OCI-LY1 (cell line): Measurements from ENCODE around the gene GZF1.

ENCODE experiments used
- H2AFZ ChIP-seq: fragments of 200-600 bp; sonication (generic), shearing (Covaris generic); 2 replicates; pipeline ENCODE4 v1.6.0; 2014; ENCODE audit warnings: antibody characterized with exemption, mild to moderate bottlenecking, low read length
- H3F3A ChIP-seq: fragments of 200-600 bp; sonication (generic), shearing (Covaris generic); 2 replicates; pipeline ENCODE4 v1.6.0; 2014; ENCODE audit warnings: mild to moderate bottlenecking, antibody characterized with exemption, low read length, moderate library complexity; ENCODE audit not compliant: insufficient read depth
- H3K27ac ChIP-seq: fragments of 200-600 bp; sonication (generic); 2 replicates; pipeline ENCODE4 v1.5.1; 2014; ENCODE audit warnings: low read length, mixed run types, mild to moderate bottlenecking, low read depth; ENCODE audit not compliant: poor library complexity, severe bottlenecking
- H3K27me3 ChIP-seq: fragments of 200-600 bp; sonication (generic); 2 replicates; pipeline ENCODE4 v1.6.0; 2014; ENCODE audit warnings: antibody characterized with exemption, mild to moderate bottlenecking, low read length, moderate library complexity; ENCODE audit not compliant: insufficient read depth
- H3K36me3 ChIP-seq: fragments of 200-600 bp; sonication (generic); 2 replicates; pipeline ENCODE4 v1.6.1; 2014; ENCODE audit warnings: mild to moderate bottlenecking, antibody characterized with exemption, low read length, moderate library complexity, mixed read lengths; ENCODE audit not compliant: insufficient read depth
- H3K4me1 ChIP-seq: fragments of 200-600 bp; sonication (generic); 2 replicates; pipeline ENCODE4 v1.5.1; 2014; ENCODE audit warnings: mild to moderate bottlenecking, low read length, moderate library complexity; ENCODE audit not compliant: insufficient read depth, severe bottlenecking
- H3K4me2 ChIP-seq: fragments of 200-600 bp; sonication (generic), shearing (Covaris generic); 2 replicates; pipeline ENCODE4 v1.6.1; 2014; ENCODE audit warnings: low read length
- H3K4me3 ChIP-seq: fragments of 200-600 bp; sonication (generic); 2 replicates; pipeline ENCODE4 v1.5.1; 2014; ENCODE audit warnings: low read length, low read depth, mild to moderate bottlenecking, mixed read lengths; ENCODE audit not compliant: poor library complexity, severe bottlenecking
- H3K79me2 ChIP-seq: fragments of 200-600 bp; shearing (Covaris generic); 2 replicates; pipeline ENCODE4 v1.6.1; 2016; ENCODE audit warnings: mixed run types, low read length, mixed read lengths; ENCODE audit not compliant: insufficient read depth
- H3K9ac ChIP-seq: fragments of 200-600 bp; sonication (generic), shearing (Covaris generic); 2 replicates; pipeline ENCODE4 v1.6.1; 2014; ENCODE audit warnings: mild to moderate bottlenecking, low read length, mixed read lengths
- H3K9me2 ChIP-seq: fragments of 200-600 bp; sonication (generic), shearing (Covaris generic); 2 replicates; pipeline ENCODE4 v1.6.1; 2014; ENCODE audit warnings: low read depth, mild to moderate bottlenecking, low read length, mixed read lengths
- H3K9me3 ChIP-seq: fragments of 200-600 bp; shearing (Covaris generic); 2 replicates; pipeline ENCODE4 v1.6.1; 2014; ENCODE audit warnings: low read length, mixed read lengths
- H4K20me1 ChIP-seq: fragments of 200-600 bp; sonication (generic), shearing (Covaris generic); 2 replicates; pipeline ENCODE4 v1.6.0; 2016; ENCODE audit warnings: mild to moderate bottlenecking, low read length; ENCODE audit not compliant: insufficient read depth
- EZH2 ChIP-seq: fragments of 200-600 bp; sonication (generic), shearing (Covaris generic); IDR thresholded peaks from 2 replicates; pipeline ENCODE4 v1.8.0; 2017; ENCODE audit warnings: borderline replicate concordance, mixed run types, mild to moderate bottlenecking, antibody characterized with exemption, low read length, moderate library complexity, mixed read lengths
- TF ChIP-seq, protein P1 (sequence below): fragments of 200-600 bp; sonication (generic), shearing (Covaris generic); IDR thresholded peaks from 2 replicates; pipeline ENCODE4 v1.5.1; 2017; ENCODE audit warnings: mild to moderate bottlenecking, antibody characterized with exemption, low read length, moderate library complexity, mixed read lengths

Gene GZF1

DNA sequence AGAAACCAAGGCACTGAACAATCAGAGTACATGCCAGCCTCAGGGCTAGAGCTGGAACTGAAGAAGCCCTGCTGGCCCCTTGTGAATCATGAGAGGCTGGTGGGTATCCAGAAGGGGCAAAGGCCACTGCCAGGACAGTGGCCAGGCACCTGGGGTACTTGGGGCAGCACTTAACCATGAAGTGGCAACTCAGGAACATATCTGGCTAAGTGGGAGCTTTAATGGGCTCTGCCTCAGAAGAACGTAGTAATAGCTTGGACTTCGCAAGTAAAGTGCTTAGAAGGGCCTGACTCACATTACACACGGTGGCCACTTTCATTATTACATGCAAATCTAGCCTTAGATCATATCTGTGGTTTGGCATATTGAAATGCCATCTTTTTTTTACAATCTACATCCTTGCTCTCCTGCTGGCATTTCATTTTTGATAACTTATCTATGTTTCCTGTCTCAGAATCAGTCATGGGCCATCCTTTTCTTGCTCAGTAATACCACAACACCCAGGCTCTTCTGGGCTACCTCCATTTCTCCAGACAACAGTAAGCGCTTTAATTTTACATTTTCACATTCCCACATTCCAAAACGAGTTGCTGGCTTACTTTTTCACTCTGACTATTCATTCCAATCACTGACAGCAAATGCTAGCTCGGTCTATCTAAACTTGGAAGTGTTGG lies 37.7 kb downstream of the GZF1 start:
- Histone ChIP-seq H3F3A (no peaks in the 10 kb centered on the region), H2AFZ (no peak overlapping the region), H3K4me3 (no peak overlapping the region), H3K27me3 (no peaks in the 10 kb centered on the region), H4K20me1 (no peaks in the 10 kb centered on the region), H3K27ac (no peak overlapping the region), H3K36me3 (peaks cover 43% of the 10 kb centered on the region), H3K79me2 (peaks cover 18% of the 10 kb centered on the region), H3K4me2 (no peak overlapping the region), H3K9me2 (no peaks in the 10 kb centered on the region), H3K4me1 (no peaks in the 10 kb centered on the region), H3K9me3 (no peaks in the 10 kb centered on the region), H3K9ac (no peak overlapping the region)
- TF ChIP-seq, protein P1, sequence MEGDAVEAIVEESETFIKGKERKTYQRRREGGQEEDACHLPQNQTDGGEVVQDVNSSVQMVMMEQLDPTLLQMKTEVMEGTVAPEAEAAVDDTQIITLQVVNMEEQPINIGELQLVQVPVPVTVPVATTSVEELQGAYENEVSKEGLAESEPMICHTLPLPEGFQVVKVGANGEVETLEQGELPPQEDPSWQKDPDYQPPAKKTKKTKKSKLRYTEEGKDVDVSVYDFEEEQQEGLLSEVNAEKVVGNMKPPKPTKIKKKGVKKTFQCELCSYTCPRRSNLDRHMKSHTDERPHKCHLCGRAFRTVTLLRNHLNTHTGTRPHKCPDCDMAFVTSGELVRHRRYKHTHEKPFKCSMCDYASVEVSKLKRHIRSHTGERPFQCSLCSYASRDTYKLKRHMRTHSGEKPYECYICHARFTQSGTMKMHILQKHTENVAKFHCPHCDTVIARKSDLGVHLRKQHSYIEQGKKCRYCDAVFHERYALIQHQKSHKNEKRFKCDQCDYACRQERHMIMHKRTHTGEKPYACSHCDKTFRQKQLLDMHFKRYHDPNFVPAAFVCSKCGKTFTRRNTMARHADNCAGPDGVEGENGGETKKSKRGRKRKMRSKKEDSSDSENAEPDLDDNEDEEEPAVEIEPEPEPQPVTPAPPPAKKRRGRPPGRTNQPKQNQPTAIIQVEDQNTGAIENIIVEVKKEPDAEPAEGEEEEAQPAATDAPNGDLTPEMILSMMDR, result no peak
- TF ChIP-seq EZH2, result no peak

DNA sequence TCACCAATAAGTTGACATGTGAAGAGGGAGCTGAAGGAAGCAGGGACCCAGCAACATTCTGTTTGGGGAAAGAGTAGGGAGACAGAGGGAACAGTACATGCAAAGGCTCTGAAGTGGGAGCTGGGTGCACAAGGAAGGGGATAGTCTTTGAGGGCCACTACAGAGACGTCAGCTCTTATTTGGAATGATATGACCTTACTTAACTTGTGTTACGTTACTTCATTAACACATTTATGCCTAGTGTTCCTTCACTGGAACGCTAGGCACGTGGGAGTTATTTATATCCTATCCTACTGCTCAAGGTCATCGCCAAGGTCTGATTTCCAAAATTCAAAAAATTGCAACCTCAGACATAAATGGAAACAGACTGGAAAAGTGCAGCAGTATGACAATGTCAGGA lies 39.1 kb downstream of the GZF1 start:
- no peak overlapping the region for H3K9ac ChIP-seq
- H3K4me1 ChIP-seq, result no peaks in the 10 kb centered on the region
- H3K79me2 ChIP-seq, result peaks cover 21% of the 10 kb centered on the region
- no peaks in the 10 kb centered on the region for H3K27me3 ChIP-seq
- no peaks in the 10 kb centered on the region for H3K9me3 ChIP-seq
- TF ChIP-seq, protein P1, result no peak
- no peak for TF ChIP-seq EZH2
- H3F3A ChIP-seq, result no peaks in the 10 kb centered on the region
- H3K4me3 ChIP-seq, result no peak overlapping the region
- H3K9me2 ChIP-seq, result no peaks in the 10 kb centered on the region
- no peak overlapping the region for H2AFZ ChIP-seq
- no peaks in the 10 kb centered on the region for H4K20me1 ChIP-seq
- peaks cover 34% of the 10 kb centered on the region for H3K36me3 ChIP-seq
- H3K4me2 ChIP-seq, result no peak overlapping the region
- H3K27ac ChIP-seq, result no peak overlapping the region

DNA sequence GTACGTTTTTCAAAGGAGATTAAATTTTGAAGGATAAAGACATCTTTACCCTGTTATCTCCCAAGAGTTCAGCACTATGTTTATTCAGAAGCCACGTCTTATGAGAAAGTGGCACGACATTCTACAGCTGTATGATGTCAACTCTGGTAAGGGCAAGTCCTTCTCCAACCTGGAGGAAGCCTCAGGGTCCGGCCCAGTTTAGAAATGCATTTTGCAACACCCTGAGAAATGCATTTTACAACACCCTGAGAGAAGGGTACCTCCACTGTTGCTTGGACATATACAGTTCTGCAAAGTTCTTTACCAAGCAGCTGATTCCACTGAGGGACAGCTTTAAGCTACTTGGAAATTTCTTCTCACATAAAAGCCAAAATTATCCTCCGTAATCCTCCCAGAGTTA lies 41.8 kb downstream of the GZF1 start:
- no peak for TF ChIP-seq EZH2
- TF ChIP-seq, protein P1, result no peak
- H3K79me2 ChIP-seq, result peaks cover 47% of the 10 kb centered on the region

More for the DNA sequence above, 41.8 kb downstream of the GZF1 start:
- Histone ChIP-seq H3K9me2 (no peaks in the 10 kb centered on the region), H4K20me1 (no peaks in the 10 kb centered on the region), H3K4me3 (no peak overlapping the region), H3K9ac (no peak overlapping the region), H2AFZ (no peak overlapping the region), H3K9me3 (no peaks in the 10 kb centered on the region), H3K4me1 (peaks cover 6% of the 10 kb centered on the region), H3K27me3 (no peaks in the 10 kb centered on the region), H3K36me3 (peaks cover 23% of the 10 kb centered on the region), H3F3A (no peaks in the 10 kb centered on the region), H3K4me2 (no peak overlapping the region), H3K27ac (no peak overlapping the region)
